GM18511 (cell line): Measurements from ENCODE around the gene ANKRD63.

Source experiments
- ATAC-seq: cut with Tn5 transposase; IDR thresholded peaks from one replicate; pipeline ENCODE4 v1.9.1; 2021; ENCODE audit warnings: mild to moderate bottlenecking, moderate library complexity; ENCODE audit not compliant: unreplicated experiment

Gene ANKRD63

GRCh38 chr15:40282869-40283614 is at the start of gene ANKRD63:
Gene ANKRD63 (minus strand): TSS chr15:40283064. CDS start chr15:40282586, 478 bp downstream.
- ATAC-seq, result no peak

DNA sequence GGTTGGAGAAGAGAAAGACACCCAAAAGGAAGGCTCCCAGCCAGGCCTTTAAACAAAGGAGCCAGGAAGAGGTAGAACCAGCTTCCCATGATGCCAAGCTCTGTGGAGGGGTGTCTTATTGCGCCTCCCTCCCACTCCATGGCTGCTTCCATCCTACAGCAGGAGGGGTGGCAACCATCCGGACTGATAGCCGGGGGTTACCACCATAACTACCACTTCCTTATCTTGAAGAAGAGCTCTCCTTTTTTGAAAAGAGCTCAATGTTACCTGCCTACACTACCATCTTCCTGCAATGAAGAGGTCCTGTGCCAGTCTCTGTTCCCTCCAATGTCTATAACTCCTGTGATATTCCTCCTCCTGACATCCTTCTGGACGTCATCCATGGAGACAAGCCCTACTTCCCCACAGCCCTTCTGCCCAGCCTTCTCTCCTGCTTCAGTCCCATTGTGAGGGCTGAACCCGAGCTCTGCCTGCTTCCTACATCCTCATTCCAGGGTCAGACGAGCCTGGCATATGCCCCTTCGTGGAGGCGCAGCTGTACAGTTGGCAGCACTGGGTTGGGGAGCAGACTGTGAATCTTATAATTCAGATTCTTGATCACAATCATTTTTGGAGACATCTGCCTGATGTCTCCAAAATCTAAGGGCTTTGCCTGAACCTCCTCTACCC is 49.4 kb upstream of the ANKRD63 start:
- no peak for ATAC-seq

- ATAC-seq, result no peak
Measured at GRCh38 chr15:40331637-40332036, 48.8 kb upstream of the ANKRD63 start.

- ATAC-seq, result no peak
Measured at GRCh38 chr15:40331026-40331425, 48.2 kb upstream of the ANKRD63 start.

DNA sequence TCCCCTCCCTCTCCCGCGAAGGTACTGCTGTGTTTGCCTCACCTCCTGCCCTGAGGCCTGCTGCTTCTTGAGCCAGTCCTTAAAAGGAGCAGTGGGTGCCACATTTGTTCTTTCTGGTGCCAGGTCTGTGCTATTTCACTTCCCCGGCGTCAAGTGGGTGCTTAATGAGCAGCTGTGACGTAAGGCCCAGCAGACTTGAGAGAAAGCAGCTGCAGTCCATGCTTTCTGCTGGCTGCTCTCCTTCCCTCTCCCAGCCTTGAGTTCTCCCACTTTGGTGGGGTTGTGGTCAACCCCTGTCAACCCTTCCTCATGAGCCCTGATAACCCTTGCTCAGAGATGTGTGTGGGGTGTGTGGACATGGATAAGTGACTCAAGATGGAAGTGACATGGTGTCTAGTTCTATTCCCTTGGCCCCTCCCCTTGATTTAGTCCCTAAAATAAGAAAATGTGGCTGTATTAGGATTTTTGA is 47.5 kb upstream of the ANKRD63 start:
- ATAC-seq, result no peak

- no peak for ATAC-seq
Measured at GRCh38 chr15:40329804-40330203, 46.9 kb upstream of the ANKRD63 start.

GRCh38 chr15:40328751-40329150 is 45.9 kb upstream of the ANKRD63 start:
- no peak for ATAC-seq

GRCh38 chr15:40328176-40328575 is 45.3 kb upstream of the ANKRD63 start:
- no peak for ATAC-seq

- ATAC-seq, result no peak
Measured at GRCh38 chr15:40327457-40327856, 44.6 kb upstream of the ANKRD63 start.

GRCh38 chr15:40325700-40326099 is 42.8 kb upstream of the ANKRD63 start:
- ATAC-seq, result no peak

DNA sequence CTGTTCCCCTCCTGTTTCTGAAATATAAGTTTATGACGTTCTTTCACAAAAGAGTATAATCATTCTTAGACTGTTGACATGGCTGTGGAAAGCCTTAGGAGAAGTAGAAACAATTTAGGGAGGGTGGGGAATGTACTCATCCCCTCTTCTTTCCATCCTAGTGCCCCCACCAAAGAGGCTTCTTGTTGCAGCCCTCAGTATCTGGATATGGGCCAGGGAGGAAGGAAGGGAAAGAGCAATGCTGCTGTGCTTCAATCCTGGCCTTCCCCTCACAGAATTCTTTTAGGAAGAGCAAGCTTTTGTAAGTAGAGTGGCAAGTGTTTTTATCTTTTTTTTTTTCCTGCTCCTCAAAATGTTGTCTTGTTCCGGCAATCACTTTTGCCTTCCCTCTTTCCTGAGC is 42.3 kb upstream of the ANKRD63 start:
- ATAC-seq, result no peak

GRCh38 chr15:40323953-40324937 is 41.4 kb upstream of the ANKRD63 start:
- ATAC-seq, result peak; percentile 15

GRCh38 chr15:40323239-40323952 is 40.5 kb upstream of the ANKRD63 start, which contains the start of gene INAFM2:
Gene INAFM2 (plus strand): TSS chr15:40323692. CDS start chr15:40324056, 364 bp downstream.
- peak; percentile 89 for ATAC-seq

DNA sequence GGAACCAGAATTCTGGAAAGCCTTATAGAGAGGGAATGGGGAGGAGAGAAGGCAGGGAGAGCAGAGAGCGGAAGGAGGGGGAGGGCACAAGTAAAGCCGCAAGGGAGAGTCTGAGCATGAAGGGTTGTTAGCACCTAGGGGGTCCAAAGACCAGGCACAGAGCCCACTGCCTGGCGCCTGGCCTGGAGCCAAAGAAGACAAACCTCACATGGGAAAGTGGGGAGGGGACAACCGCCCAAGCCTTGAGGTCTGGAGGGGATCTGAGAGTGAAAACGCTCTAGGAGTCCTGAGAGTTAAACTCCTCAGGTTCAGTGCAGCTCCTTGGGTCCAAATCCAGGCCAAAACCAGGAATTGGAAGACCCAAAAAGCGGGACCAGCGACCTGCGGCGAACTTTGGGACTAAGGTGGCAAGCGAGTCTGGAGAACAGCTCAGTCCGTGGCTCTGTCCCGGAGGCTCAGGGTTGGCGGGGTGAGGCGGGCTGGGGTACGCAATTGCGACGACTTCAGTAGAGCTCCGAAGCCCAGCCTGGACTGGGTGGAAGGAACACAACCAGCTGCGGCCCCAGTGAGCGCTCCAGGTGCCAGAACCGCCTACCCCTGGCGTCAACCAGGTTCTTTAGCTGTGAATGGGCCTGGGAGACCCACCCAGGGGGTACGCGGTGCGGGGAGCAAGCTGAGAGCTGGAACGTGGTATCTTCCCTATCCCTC is 39.8 kb upstream of the ANKRD63 start:
- no peak for ATAC-seq

GRCh38 chr15:40320931-40321371 is 38.1 kb upstream of the ANKRD63 start:
- ATAC-seq, result no peak

DNA sequence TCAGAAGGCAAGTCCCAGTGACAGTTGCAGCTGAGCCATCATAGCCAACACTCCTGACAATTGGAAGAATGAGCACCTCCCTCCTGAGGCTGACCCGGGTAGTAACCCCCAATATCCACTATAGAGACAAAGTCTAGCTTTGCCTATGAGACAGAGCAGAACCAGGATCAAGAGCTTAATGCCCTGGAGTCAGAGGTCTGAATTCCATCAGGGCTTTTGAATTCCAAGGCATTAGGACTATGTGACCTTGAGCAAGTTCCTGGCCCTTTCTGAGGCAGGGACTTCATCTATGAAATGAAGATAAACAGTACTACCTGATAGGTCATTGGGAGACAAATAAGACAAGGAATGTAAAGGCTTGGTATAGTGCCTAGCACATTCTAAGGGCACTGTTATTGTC is 37.5 kb upstream of the ANKRD63 start:
- ATAC-seq, result no peak

DNA sequence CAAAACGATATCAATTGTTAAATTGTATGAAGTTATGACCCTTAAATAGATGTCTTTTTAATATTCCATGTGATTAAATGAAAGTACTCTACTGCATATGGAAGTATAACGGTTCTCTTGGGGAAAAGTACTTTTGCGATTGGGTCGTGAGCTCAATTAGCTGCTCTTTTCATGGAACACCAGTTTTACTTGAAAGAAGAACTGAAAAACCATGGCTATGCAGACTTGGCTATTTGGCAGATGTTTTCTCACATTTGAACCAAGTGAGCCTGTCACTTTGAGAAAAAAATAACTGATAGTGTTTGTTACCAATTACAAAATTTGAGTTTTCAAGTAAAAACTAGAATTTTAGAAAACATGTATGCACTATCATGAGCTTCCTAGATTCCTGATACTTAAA is 34.7 kb upstream of the ANKRD63 start:
- no peak for ATAC-seq

- no peak for ATAC-seq
Measured at GRCh38 chr15:40316931-40317330, 34.1 kb upstream of the ANKRD63 start.

- no peak for ATAC-seq
Measured at GRCh38 chr15:40314723-40315276, 31.9 kb upstream of the ANKRD63 start.
